GM23338 (cell line): ENCODE data around the gene VPS39. TPM values are rescaled to one million over a fixed set of nuclear protein-coding genes. Genes with fewer than 3 reads are reported as not detected.

Experiments used
- ATAC-seq: fragments of 200-7000 bp; cut with Tn5 transposase; 3 replicates; pipeline ENCODE4 v1.9.1; 2020
- DNase-seq: peaks from one replicate; pipeline ENCODE4 v3.0.0-alpha.2; 2015; ENCODE audit warnings: low spot score
- H2AFZ ChIP-seq: fragments of 200-600 bp; sonication (generic); 2 replicates; pipeline ENCODE4 v1.8.0; 2016; ENCODE audit warnings: antibody characterized with exemption, mild to moderate bottlenecking, moderate library complexity
- H3F3A ChIP-seq: fragments of 200-600 bp; sonication (generic); replicated peaks from 2 replicates; pipeline ENCODE4 v1.8.0; 2017; ENCODE audit warnings: antibody characterized with exemption, mixed run types, low read depth
- H3K27ac ChIP-seq: fragments of 200-600 bp; sonication (generic); 2 replicates; pipeline ENCODE4 v1.6.1; 2016; ENCODE audit warnings: low read depth
- H3K27me3 ChIP-seq: fragments of 200-600 bp; sonication (generic); 2 replicates; pipeline ENCODE4 v1.8.0; 2016; ENCODE audit warnings: mild to moderate bottlenecking, mixed run types, moderate library complexity; ENCODE audit not compliant: insufficient read depth
- H3K36me3 ChIP-seq: fragments of 200-600 bp; sonication (generic); 2 replicates; pipeline ENCODE4 v1.8.0; 2016; ENCODE audit warnings: mild to moderate bottlenecking; ENCODE audit not compliant: insufficient read depth
- H3K4me1 ChIP-seq: fragments of 200-600 bp; sonication (generic); 2 replicates; pipeline ENCODE4 v1.8.0; 2016; ENCODE audit warnings: mild to moderate bottlenecking, moderate library complexity; ENCODE audit not compliant: insufficient read depth
- H3K4me2 ChIP-seq: fragments of 200-600 bp; sonication (generic); 2 replicates; pipeline ENCODE4 v1.7.1; 2017; ENCODE audit warnings: mixed run types
- H3K4me3 ChIP-seq: fragments of 200-600 bp; sonication (generic); 2 replicates; pipeline ENCODE4 v1.6.1; 2016; ENCODE audit warnings: mixed run types
- H3K79me2 ChIP-seq: fragments of 200-600 bp; sonication (generic); replicated peaks from 2 replicates; pipeline ENCODE4 v1.8.0; 2017; ENCODE audit warnings: mild to moderate bottlenecking; ENCODE audit not compliant: insufficient read depth
- H3K9me2 ChIP-seq: fragments of 200-600 bp; sonication (generic); 2 replicates; pipeline ENCODE4 v1.8.0; 2017; ENCODE audit not compliant: insufficient read depth
- H4K20me1 ChIP-seq: fragments of 200-600 bp; sonication (generic); replicated peaks from 2 replicates; pipeline ENCODE4 v1.8.0; 2017; ENCODE audit warnings: mild to moderate bottlenecking; ENCODE audit not compliant: insufficient read depth
- H3K27ac Mint-ChIP-seq: 2 replicates; pipeline ENCODE4 v1.8.0; 2020; ENCODE audit warnings: inconsistent platforms, mild to moderate bottlenecking, moderate library complexity, mixed read lengths
- H3K27me3 Mint-ChIP-seq: 3 replicates; pipeline ENCODE4 v1.8.0; 2022; ENCODE audit warnings: low read depth, mild to moderate bottlenecking, moderate library complexity, mixed read lengths, inconsistent platforms; ENCODE audit not compliant: insufficient read depth, poor library complexity
- H3K36me3 Mint-ChIP-seq: 3 replicates; pipeline ENCODE4 v1.8.0; 2021; ENCODE audit warnings: low read depth, mild to moderate bottlenecking, inconsistent platforms, moderate library complexity, mixed read lengths
- H3K4me1 Mint-ChIP-seq: 3 replicates; pipeline ENCODE4 v1.8.0; 2020; ENCODE audit warnings: mild to moderate bottlenecking, inconsistent platforms, mixed read lengths
- H3K4me3 Mint-ChIP-seq: 3 replicates; pipeline ENCODE4 v1.8.0; 2021; ENCODE audit warnings: moderate library complexity, mild to moderate bottlenecking, inconsistent platforms, mixed read lengths
- H3K9me3 Mint-ChIP-seq: 3 replicates; pipeline ENCODE4 v1.8.0; 2020; ENCODE audit warnings: moderate library complexity, mild to moderate bottlenecking, inconsistent platforms, mixed read lengths
- CREB1 ChIP-seq: fragments of 250-450 bp; sonication (Bioruptor Pico); IDR thresholded peaks from 2 replicates; pipeline ENCODE4 v1.5.0; 2020; ENCODE audit warnings: low read depth, mild to moderate bottlenecking, moderate library complexity
- CTCF ChIP-seq, 2 experiments: fragments of 200-600 bp in 1 of 2; sonication (generic) in 1 of 2; conservative IDR thresholded peaks; 2 replicates each; pipeline versions ENCODE4 v1.5.1 to v1.6.1; 2016 to 2017; ENCODE audit warnings: antibody characterized with exemption in 2 of 2, low read depth in 2 of 2, mild to moderate bottlenecking in 2 of 2, moderate library complexity in 1 of 2
- ETS1 ChIP-seq: IDR thresholded peaks from 2 replicates; pipeline ENCODE4 v1.6.1; 2016; ENCODE audit warnings: antibody characterized with exemption
- EZH2 ChIP-seq: fragments of 200-600 bp; sonication (generic); IDR thresholded peaks from one replicate; pipeline ENCODE4 v1.8.0; 2017; ENCODE audit warnings: antibody characterized with exemption, mild to moderate bottlenecking, low read depth; ENCODE audit not compliant: unreplicated experiment
- EZH2phosphoT487 ChIP-seq: fragments of 200-600 bp; sonication (generic); IDR thresholded peaks from one replicate; pipeline ENCODE4 v1.8.1; 2018; ENCODE audit warnings: antibody characterized with exemption; ENCODE audit not compliant: unreplicated experiment
- JUNB ChIP-seq: IDR thresholded peaks from one replicate; pipeline ENCODE4 v1.6.1; 2016; ENCODE audit warnings: antibody characterized with exemption; ENCODE audit not compliant: unreplicated experiment
- NANOG ChIP-seq: IDR thresholded peaks from 2 replicates; pipeline ENCODE4 v1.6.1; 2016; ENCODE audit warnings: antibody characterized with exemption, borderline replicate concordance
- POLR2AphosphoS5 ChIP-seq: IDR thresholded peaks from 2 replicates; pipeline ENCODE4 v1.6.1; 2016; ENCODE audit warnings: antibody characterized with exemption, low read depth
- REST ChIP-seq: IDR thresholded peaks from one replicate; pipeline ENCODE4 v1.6.1; 2018; ENCODE audit warnings: antibody characterized with exemption; ENCODE audit not compliant: unreplicated experiment
- STAT1 ChIP-seq: IDR thresholded peaks from one replicate; pipeline ENCODE4 v1.6.1; 2016; ENCODE audit warnings: antibody characterized with exemption; ENCODE audit not compliant: unreplicated experiment
- ZNF114 ChIP-seq: fragments of 250-450 bp; sonication (Bioruptor Pico); IDR thresholded peaks from 2 replicates; pipeline ENCODE4 v1.5.0; 2020; ENCODE audit warnings: mild to moderate bottlenecking, moderate library complexity
- polyA plus RNA-seq: library from polyadenylated mRNA; unstranded; fragments of >200 nt; fragmentation: Nextera tagmentation; extraction: Ambion mirVana; gene quantifications from 2 replicates; pipeline ENCODE4 v1.2.1, GENCODE V29; 2016
- total RNA-seq: library from RNA; depleted of rRNA; stranded (reverse); fragments of >200 nt; shearing (Covaris generic); gene quantifications from 2 replicates; pipeline ENCODE4 v1.2.3, GENCODE V29; 2014

Gene VPS39
- total and polyA plus RNA-seq, 2 experiments from 2014 or later: 14.9 to 45.1 TPM

GRCh38 chr15:42118650-42119445, 89.3 kb downstream of the VPS39 start:
- Histone ChIP-seq H3K79me2 (no peaks in the 10 kb centered on the region), H3K27ac (no peak overlapping the region), H3K36me3 (no peaks in the 10 kb centered on the region), H3K27me3 (no peaks in the 10 kb centered on the region), H4K20me1 (no peaks in the 10 kb centered on the region), H3K9me2 (no peaks in the 10 kb centered on the region), H3K4me2 (peak overlapping the region; percentile 41; the same call in 1 of the 2 replicates), H3K4me1 (peaks cover 10% of the 10 kb centered on the region), H3K4me3 (no peak overlapping the region), H3F3A (no peaks in the 10 kb centered on the region), H2AFZ (peak overlapping the region; percentile 98)
- peak; percentile 59 for DNase-seq
- Mint-ChIP-seq H3K27ac (no peak overlapping the region), H3K4me3 (peak overlapping the region; percentile 34; the same call in 2 of the 3 replicates), H3K4me1 (peaks cover 12% of the 10 kb centered on the region), H3K9me3 (peaks cover 8% of the 10 kb centered on the region; the same call in 2 of the 3 replicates), H3K36me3 (no peaks in the 10 kb centered on the region; the same call in 2 of the 3 replicates), H3K27me3 (peaks cover 3% of the 10 kb centered on the region)
- peak; percentile 93 for ATAC-seq
- TF ChIP-seq POLR2AphosphoS5: no peak

- ATAC-seq: no peak
- H3F3A ChIP-seq: no peaks in the 10 kb centered on the region
- H3K27me3 Mint-ChIP-seq: peaks cover 4% of the 10 kb centered on the region
- no peak for TF ChIP-seq EZH2
- no peak for TF ChIP-seq NANOG
- no peak for TF ChIP-seq JUNB
- TF ChIP-seq STAT1: no peak
- no peak for TF ChIP-seq REST
- TF ChIP-seq CREB1 (CRISPR knock-in tag): no peak
- no peak for TF ChIP-seq ETS1
- no peak for TF ChIP-seq CTCF (conservative IDR thresholded peaks at IDR 0.05; ENCODE audit: low read depth in 2 of 2)
- TF ChIP-seq POLR2AphosphoS5: no peak
- TF ChIP-seq EZH2phosphoT487: no peak
- TF ChIP-seq ZNF114 (CRISPR knock-in tag): no peak
Measured at GRCh38 chr15:42111924-42112323, 96.2 kb downstream of the VPS39 start.

More at GRCh38 chr15:42111924-42112323, 96.2 kb downstream of the VPS39 start:
- H3K4me2 ChIP-seq: no peak overlapping the region
- H2AFZ ChIP-seq: no peak overlapping the region; the same call in 1 of the 2 replicates
- no peak overlapping the region for H3K4me3 ChIP-seq
- no peaks in the 10 kb centered on the region for H3K27me3 ChIP-seq
- Mint-ChIP-seq H3K9me3 (peaks cover 6% of the 10 kb centered on the region; the same call in 2 of the 3 replicates), H3K4me3 (no peak overlapping the region), H3K36me3 (no peaks in the 10 kb centered on the region; the same call in 2 of the 3 replicates), H3K4me1 (peaks cover 4% of the 10 kb centered on the region; the same call in 2 of the 3 replicates), H3K27ac (no peak overlapping the region)
- no peak for DNase-seq
- no peaks in the 10 kb centered on the region for H3K4me1 ChIP-seq
- H3K79me2 ChIP-seq: no peaks in the 10 kb centered on the region
- no peaks in the 10 kb centered on the region for H3K36me3 ChIP-seq
- no peaks in the 10 kb centered on the region for H4K20me1 ChIP-seq
- H3K27ac ChIP-seq: no peak overlapping the region
- H3K9me2 ChIP-seq: no peaks in the 10 kb centered on the region
